Stimulated activated CD8-positive, alpha-beta memory T cell treated with anti-CD3 and anti-CD28 coated beads, Interleukin-7, amount 100 ng/mL, for 1 hour (primary cell): ENCODE measurements around the gene HIVEP3.

Source experiments
- DNase-seq, 2 donors: peaks; one replicate each; pipeline ENCODE4 v3.0.0-alpha.2; 2020; ENCODE audit warnings: low read depth in 2 of 2

Gene HIVEP3

DNA sequence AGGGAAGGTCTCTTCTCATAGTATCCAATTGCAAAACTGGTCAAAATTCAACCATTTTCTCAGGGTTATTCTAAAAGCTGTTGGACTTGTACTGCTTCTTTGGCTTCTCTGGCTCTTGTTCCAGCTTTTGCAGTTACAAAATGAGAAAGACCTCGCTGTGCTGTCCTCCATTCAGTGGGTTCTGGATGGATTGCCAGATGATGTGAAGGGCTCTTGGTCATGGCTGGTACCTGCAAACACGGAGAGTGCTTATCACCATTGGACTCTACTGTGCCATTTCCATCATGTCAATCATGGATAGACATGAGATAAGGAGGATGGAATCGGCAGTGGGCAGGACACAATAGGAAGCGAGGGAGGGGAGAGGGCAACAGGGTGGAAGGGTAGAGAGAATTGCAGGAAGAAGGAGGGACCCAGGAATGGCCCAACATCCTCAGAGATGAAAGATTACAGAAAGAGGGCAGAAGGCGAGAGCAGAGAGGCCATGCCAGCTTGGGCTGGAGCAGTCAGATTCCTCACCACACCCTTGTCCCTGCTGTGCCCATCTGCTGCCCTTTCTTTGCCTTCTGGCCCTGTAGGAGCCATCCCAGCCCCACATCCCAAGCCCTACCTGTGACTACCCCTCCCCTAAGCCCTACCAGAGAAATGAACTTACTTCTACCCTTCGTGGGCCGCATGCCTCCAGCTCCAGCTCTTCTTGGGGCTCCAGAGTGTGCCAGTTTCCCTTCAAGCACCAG is 70.3 kb downstream of the HIVEP3 start:
- DNase-seq = no peak

DNA sequence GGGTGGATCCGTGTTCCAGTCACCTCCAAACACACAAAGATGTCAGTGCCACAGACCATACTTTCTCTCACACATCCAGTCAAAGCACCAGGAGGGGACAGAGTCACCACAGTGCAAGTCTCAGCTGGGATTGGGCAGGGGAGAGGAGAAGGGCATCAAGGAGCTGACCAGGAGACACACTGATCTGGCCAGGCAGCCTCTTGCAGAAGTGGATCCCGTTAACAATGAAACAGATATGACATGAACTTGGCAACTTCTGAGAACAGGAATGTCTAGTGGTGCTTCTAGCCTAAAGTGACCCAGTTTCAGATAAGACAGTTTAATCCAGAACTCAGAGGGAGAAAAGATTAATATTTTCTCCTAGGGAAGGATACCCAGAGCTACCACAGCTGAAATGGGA is 71.0 kb downstream of the HIVEP3 start:
- DNase-seq = no peak

DNA sequence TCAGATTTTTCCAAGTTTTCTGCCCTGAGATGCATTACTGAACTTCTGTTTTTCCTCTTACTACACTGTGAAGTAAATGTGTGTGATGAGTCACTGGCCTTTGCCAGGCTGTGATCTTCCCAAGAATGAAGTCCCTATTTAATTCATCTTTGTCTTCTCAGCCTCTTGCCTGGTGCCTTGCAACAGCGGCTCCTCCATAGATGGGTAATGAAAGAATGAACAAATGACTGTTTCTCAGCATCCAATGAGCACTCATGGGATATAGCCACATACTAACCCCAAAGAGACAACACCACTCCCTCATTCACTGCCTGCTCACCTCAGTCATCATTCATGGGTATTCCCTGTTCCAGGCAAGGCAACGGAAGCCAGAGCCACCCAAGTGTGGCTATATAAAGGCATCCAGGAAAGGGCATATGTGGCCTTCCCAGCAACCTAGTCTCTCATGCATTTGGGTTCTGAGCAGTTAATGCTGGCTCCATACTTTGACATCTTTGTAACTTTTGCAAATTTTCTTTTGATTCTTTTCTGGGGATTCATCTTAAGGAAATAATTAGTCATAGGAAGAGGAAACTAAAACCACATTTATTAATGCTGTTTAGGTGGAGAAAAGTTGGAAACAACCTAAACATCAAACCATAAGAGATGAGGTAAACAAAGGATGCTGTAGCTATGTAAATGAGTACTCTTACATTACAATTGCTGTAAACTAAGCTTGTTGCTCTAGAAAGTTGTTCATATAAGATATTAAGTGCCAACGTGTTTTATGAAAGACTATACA is 71.9 kb downstream of the HIVEP3 start:
- DNase-seq = no peak

DNA sequence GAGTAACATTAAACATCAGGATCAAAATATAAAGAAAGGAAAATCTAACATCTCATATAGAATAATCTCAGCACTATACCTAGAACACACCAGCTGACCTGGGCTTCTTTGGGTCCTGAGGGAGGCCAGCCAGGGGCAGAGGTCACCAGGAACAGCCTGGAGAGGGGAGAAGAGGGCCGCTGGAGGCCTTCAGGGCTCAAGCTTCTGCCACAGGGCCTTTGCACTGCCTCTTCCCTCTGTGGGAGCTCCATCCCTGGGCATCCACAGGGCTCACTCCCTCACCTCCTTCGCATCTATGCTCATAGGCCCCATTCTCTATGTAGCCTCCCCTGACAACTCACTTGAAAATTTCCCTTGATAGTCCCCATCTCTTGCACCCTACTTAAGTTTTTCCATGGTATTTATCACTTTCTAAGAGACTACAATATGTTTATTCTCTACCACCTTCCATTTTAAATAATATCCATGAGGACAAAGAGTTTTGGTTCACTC is 73.9 kb downstream of the HIVEP3 start:
- DNase-seq = no peak

DNA sequence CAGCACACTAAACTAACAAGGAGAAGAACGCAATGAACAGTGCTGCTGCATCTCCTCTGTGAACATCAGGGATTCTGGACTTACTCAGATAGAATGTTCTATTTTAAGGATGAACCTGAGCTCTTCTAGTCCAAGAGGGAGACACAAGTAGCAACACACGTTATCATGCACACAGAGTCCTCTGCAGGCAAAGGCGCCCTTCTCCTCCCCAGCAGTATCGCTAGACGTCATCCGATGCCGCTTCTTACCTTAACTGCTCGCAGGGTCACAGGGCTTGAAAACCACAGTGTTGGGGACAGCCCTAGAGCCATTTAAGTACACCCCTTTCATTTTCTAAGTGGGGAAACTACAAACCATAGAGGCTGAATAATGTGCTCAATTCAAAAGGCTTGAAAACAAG is 74.5 kb downstream of the HIVEP3 start:
- DNase-seq = no peak

DNA sequence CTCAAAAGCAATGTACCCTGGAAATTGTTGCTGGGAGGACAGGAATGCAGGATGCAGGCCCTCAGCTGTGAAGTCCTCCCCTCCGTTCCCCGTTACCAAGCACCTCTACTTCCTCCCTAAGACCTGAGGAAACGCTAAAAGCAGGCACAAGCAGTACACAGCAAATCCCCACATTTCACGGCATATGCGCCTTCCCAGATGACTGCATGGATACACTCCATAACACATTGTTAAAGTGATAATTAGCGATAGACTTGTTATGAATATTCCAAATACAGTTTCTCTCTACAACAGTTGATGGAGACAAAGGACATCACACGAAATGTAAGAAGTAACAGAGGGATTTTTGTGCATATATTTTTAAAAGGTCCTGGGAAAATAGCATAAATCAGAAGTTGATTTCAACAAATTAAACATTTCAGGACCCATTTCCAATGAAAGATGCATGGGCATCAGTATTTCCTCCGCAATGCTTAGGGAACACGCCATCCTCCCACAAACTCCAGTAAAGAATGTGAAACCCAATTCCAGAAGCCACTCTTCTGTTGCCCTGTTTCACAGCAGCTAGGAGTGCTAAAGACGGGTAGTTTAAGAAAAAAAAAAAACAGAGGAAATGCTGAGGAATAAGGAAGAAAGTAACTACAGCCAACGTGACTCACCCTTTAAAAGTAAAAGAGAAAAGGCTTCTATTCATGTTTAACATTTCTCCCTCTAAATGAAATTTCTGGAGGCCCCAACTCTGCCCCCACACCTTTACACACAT is 75.5 kb downstream of the HIVEP3 start:
- DNase-seq = no peak

DNA sequence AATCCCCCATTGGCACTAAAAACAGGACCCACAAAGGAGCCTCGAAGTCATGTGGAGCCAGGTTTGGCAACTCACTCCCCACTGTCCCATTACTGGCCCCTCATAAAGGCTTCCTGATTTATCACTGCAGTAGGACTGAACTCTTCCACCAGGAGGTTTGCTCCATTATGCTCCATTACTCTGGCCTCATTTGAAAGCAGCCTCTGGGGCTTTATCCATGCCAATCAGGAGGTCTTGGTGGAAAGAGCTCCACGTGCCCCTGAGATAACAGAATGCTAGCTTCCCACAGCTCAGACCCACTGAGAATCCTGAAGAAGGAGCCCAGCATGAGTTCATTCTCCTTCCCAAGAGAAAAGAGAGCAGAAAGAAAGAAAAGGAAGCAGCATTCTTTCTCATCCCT is 76.4 kb downstream of the HIVEP3 start:
- DNase-seq = no peak

DNA sequence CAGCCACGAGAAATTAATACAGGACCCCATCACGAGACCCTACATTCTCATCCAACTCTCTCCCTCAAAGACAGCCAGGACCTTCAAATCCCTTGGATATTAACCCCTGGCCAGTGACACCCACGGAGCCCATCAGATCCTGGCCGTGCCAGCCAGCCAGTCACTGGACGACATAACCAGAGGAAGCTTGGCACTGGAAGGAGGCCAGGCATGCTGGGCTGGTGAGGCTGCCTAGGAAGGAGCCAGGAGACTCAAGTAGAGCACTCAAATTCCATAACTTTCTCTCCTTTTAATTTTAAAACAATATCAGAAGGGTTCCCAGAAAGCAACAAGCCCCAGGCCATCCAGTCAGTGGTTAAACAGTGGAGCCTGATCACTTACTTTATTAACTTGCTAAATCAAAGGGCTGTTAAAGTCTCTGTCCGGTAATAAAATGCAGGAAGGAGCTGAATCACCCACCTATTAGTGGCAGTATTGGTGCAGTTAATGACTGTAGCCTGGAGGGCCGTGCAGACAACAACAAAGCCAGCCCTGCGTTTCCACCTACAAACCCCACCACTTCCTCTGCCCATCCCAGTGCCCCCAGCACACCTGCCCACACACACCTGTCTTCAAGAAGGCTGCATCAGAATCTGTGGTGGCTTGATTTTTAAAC is 78.0 kb downstream of the HIVEP3 start:
- DNase-seq = no peak

DNA sequence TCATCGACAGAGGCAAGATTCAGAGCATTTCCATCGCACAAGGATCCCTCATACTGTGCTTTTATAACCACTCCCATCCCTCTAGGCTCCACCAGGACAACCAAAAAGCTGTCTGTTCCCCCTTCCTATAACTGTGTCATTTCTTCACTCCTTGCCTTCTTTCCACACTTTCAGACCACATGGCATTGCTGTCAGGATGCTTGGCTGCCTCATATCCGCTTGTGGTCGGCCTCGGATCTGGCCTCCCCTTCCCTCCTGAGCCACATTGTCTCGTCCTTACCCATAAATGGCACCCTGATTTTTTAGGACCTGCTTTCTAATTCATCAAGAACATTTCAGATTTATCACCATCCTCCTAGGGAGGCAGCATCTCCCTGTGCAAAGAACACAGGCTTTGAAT is 80.5 kb downstream of the HIVEP3 start:
- DNase-seq = no peak

DNA sequence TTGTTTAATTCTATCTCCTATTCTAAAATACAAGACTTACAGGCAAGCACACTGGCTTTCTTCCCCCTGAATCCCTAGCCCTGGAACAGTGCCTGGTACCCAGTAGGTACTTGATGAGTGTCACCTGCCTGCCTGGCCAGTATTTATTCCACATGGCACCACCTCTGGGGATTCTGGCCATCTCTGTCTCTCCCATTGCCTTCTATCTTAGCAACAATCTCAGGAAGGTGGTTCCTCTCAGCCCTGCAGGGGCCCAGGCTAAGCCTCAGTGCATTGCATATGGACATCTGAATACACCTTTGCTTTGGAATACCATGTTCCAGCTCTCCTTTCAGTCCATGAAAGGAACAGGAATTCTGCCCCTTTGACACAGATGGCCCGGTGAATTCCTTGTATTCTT is 81.0 kb downstream of the HIVEP3 start:
- DNase-seq = no peak

DNA sequence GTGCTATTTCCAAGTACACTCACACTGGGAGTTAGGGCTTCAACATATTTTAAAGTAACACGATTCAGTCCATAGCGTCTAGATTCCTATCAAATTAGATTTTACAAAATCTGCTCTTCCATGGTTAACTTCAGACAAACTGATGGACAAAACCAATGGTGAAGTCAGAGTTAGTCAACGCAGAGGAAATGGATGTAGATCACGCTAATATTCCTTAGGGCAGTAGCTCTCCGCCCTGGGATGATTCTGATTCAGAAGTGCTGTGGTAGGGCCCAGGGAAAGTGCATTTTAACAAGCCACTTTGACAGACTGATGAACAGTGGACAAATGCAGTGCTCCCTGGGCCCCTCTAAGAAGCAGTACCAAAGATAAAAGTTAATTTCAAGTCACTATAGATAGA is 83.2 kb downstream of the HIVEP3 start:
- no peak for DNase-seq

DNA sequence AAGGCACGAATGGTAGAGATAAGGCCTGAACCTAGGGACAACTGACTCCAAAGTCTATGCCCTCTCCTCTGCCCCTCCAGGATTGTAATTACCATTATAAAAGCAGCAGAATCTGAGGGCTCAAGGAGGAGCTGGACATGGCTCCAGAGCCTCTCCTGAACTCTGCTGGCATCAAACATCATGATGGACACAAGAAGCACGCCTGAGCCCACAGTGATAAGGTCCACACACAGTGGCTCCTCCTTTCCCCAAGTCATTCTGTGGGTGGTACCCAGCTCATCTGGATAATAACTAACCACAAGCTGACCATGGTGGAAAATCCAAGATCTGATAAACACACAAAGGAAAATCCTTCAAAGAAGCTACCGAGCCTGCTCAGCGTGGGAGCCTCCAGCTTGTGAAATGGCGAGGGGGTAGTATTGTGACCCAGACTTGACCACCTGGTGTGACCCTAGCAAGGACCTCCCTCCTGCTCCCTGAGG is 85.2 kb downstream of the HIVEP3 start:
- no peak for DNase-seq

DNA sequence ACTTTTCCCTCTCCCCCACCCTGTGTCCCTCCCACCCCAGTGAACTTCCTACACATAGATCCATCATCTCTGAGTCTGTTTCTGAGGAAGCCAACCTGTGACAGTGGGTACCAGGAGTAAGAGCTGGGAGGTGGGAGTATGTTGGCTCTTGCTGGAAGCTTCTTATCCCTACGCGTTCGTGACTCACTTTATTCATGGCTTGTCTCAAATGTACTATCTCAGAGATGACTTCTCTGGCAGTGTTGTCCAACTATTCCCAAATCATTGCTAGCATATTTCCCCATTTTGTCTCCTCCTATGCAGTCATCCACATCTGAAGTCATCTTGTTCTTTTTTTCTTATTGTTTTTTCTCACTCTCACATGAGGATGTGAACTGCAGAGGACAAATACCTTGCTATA is 88.0 kb downstream of the HIVEP3 start:
- DNase-seq = no peak

DNA sequence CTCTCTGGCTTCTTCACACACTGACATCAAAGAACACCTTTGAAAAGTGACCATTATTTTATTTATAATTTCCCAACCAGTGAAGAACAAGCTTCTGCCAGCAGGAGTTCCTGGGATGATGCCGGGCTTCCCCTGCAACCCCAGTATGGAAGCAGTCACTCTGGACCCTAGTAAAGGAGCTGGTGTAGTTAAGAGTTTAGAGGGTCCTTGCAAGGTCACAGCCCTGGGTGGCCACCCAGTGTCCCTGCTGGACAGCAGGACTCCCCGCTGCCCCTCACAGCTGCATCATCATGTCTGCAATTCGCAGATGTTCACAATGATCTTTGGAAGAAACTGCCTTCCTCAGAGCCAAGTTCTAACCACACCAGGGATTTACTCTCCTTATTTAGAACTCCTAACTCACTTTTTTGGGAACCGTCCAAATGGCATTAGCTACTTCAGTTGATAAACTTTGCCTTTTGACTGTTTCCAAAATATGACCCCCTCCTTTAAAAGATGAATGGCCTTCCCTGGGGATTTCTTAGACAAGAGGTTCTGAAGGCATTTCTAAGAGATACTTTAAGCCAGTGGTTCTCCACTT is 90.6 kb downstream of the HIVEP3 start:
- DNase-seq = no peak

DNA sequence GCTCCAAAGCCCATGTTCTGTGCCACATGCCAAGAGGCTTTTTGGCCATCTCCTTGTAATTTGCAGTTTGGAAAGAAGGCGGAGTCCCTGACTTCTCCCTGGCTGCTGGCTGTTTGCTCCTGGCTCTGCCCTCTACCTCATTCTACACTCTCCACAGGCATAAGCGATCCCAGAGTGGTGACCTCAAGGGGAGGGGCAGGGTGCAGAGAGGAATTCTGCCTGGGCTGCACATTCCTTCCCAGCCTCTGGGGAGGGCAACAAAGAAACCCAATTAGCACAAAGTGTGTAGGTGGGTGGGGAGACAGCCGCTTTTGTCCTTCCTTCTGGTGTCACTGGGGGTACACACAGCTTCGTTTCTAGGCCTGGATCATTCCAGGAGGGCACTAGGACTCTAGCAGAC is 95.3 kb downstream of the HIVEP3 start:
- DNase-seq = no peak

DNA sequence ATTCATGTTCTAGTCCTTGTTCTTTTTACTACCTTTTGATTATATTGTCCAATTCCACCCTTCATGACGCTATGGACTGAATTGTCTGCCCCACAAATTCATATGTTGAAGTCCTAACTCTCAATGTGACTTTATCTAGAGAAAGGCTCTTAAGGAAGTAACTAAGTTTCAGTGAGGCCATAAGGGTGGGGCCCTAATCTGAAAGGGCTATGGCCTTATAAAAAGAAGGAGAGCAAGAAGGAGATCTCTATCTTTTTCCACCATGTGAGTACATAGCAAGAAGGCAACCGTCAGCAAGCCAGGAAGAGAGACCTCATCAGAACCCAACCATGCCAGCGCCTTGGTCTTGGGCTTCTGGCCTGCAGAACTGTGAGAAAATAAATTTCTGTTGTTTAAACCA is 95.9 kb downstream of the HIVEP3 start:
- DNase-seq = no peak

DNA sequence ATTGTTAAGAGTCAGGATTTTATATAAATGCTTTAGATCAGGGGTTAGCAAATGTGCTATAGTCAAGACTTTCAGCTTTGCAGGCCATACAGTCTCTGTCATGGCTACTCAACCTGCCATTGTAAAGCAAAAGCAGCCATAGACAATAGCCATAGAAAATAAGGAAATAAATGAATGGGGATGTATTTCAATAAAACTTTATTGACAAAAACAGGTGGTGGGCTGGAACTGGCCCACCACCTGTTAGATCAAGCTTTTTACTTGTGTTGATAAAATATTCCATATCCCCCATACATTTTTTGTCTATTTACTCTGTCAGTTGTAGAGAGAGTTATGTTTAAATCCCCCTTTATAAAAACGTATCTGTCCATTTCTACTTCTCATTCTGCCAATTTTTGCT is 98.9 kb downstream of the HIVEP3 start:
- DNase-seq = no peak

DNA sequence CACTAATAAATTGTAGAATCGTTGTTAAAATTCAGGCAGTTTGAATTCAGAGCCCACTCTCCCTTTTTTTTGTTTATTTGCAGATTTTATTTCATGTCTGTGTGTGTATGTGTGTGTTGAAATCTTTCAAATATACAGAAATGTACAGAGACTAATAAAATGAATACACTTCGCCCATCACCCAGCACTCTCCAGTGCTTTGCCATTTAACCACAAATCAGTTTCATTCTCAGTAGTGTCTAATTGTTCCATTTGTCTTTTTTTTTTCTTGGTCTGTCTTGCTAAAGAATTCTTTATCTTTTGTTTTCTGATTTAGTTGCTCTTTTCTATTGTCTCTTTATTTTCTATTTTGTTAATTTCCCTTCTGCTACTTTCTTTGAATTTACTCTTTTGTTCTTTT is 99.7 kb downstream of the HIVEP3 start:
- no peak for DNase-seq

DNA sequence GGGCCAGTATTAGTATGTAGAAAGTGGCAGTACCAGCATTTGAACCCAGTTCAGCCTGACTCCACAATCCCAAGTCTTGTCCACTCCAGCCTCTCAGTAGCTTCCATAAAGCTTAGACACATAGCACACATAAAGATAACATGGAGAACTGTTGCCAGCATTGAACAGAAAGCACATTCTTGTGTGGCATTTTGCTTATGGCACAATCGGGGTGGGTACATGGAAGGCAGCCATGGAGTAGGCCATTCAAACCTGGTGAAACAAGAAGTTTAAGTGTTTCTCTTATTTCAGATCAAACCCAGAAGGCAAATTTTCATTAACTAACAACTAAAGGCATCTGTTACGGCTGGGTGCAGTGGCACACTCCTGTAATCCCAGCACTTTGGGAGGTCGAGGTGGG is 102.7 kb downstream of the HIVEP3 start:
- no peak for DNase-seq

DNA sequence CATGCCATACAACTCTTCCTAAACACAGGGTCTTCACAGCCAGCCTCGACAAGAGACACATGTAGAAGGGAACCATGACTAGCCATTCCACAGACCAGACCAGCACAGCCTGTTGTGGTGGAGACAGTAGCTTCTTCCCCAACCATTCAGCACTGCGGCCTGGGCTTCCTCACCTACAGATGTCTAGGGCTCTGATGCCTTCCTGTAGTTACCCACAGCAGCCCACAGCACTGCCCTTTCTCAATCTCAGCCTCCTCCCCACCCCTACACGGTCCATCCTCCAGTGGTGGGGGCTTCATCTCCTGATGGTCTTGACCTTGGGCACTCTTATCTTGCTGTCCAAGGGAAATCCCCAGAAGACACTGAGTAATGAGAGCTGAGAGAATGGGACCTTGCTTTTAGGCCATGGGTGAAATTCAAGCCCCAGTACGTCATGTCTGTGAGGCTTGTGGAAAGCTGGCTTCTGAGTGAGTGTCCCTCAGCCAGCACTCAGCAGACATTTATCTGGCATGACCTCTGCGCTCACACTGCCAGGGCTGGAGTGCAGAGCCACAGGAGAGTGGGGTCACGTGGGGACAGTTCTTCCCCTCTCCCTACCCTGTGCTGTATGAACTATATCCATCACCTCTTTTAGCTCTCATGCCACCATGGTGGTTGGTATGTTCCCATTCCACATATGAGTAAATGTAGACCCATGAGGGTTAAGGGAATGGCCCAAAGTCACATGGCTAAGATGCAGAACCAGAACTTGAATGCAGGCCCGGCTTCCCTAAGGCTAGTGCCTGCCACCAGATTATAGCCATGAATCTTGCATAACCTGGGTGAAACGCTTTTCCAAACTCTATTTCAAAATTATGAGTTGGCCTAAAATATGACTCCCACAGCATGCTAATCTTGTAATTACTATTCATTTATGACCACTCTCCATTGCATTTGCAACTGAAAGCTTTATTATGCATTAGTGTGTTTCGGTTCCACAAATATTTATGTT is 104.7 kb downstream of the HIVEP3 start:
- DNase-seq = no peak
